MCF 10A (cell line): ENCODE results near the gene LRMDA. TPM values are rescaled to one million over a fixed set of nuclear protein-coding genes. Genes with fewer than 3 reads are reported as not detected.

ENCODE experiments used
- BruUV-seq: library from RNA; stranded (reverse); fragments of 400-500 nt; replicated peaks from 2 replicates; lab custom pipeline; 2021; lab: Mats Ljungman, UMichigan
- CTCF ChIA-PET: fragments of 300-600 bp; sonication (Branson Sonifier 250); formaldehyde crosslinking; extraction: SDS; loops from one replicate; lab custom pipeline; 2021; ENCODE audit warnings: antibody characterized with exemption, inconsistent platforms; lab: Yijun Ruan, JAX
- POLR2A ChIA-PET: fragments of 300-600, 350-650 bp; sonication (Branson Sonifier 250); formaldehyde crosslinking; extraction: SDS; loops from one replicate; lab custom pipeline; 2020; ENCODE audit warnings: antibody characterized with exemption, inconsistent platforms; lab: Yijun Ruan, JAX
- DNase-seq: peaks from one replicate; pipeline ENCODE4 v3.0.0-alpha.2; 2018; ENCODE audit not compliant: unreplicated experiment
- H3K27ac Mint-ChIP-seq: one replicate; pipeline ENCODE4 v1.8.0; 2022; ENCODE audit warnings: mild to moderate bottlenecking, low read depth, mixed read lengths; ENCODE audit not compliant: unreplicated experiment
- H3K27me3 Mint-ChIP-seq: one replicate; pipeline ENCODE4 v1.8.0; 2022; ENCODE audit warnings: mixed read lengths; ENCODE audit not compliant: insufficient read depth, unreplicated experiment
- H3K36me3 Mint-ChIP-seq: one replicate; pipeline ENCODE4 v1.8.0; 2022; ENCODE audit warnings: mild to moderate bottlenecking, moderate library complexity, mixed read lengths; ENCODE audit not compliant: insufficient read depth, unreplicated experiment
- H3K4me1 Mint-ChIP-seq: one replicate; pipeline ENCODE4 v1.8.0; 2022; ENCODE audit warnings: mixed read lengths; ENCODE audit not compliant: insufficient read depth, unreplicated experiment
- H3K4me3 Mint-ChIP-seq: one replicate; pipeline ENCODE4 v1.8.0; 2022; ENCODE audit warnings: mild to moderate bottlenecking, moderate library complexity, mixed read lengths; ENCODE audit not compliant: unreplicated experiment
- H3K9me3 Mint-ChIP-seq: one replicate; pipeline ENCODE4 v1.8.0; 2022; ENCODE audit warnings: mixed read lengths; ENCODE audit not compliant: unreplicated experiment
- CTCF ChIP-seq: fragments of 200-600 bp; IDR thresholded peaks from one replicate; pipeline ENCODE4 v1.8.0; 2022; ENCODE audit warnings: antibody characterized with exemption, mild to moderate bottlenecking; ENCODE audit not compliant: unreplicated experiment
- intact Hi-C: fragments of 100-400 bp; cut with micrococcal nuclease; formaldehyde crosslinking; loops from 2 replicates; pipeline ENCODE4 v1.14.1; 2022
- total RNA-seq: library from RNA; stranded (reverse); gene quantifications from 2 replicates; pipeline ENCODE4 v1.2.3, GENCODE V29; 2022

Gene LRMDA
- total RNA-seq, 1 experiment from 2014 or later, result not detected

DNA sequence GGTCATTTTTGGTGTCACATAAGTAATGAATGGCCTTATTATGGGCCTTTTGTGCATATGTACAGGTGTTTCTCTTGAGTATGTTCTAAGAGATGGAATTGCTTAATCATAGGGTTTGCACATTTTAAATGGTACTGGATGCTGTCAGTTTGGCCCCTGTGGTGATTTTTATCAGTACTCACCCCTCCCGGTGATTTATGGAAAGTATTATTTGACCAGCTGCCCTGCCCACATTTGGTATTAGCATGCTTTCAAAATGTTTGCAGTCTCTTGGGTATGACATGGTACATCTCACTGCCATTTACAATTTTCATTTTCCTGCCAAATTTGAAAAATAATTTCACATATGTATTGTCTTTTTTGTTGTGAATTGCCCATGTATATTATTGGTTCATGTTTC is 427.7 kb downstream of the LRMDA start:
- ChIA-PET CTCF (no interaction called here), POLR2A (no interaction called here)
- H3K4me3 Mint-ChIP-seq, result no peak overlapping the region
- no peak for DNase-seq
- H3K36me3 Mint-ChIP-seq, result no peaks in the 10 kb centered on the region
- no TSS peak for BruUV-seq
- intact Hi-C loops, result no loop called here
- H3K27ac Mint-ChIP-seq, result no peak overlapping the region
- TF ChIP-seq CTCF, result no peak
- H3K9me3 Mint-ChIP-seq, result no peaks in the 10 kb centered on the region
- H3K4me1 Mint-ChIP-seq, result no peaks in the 10 kb centered on the region
- H3K27me3 Mint-ChIP-seq, result no peaks in the 10 kb centered on the region

DNA sequence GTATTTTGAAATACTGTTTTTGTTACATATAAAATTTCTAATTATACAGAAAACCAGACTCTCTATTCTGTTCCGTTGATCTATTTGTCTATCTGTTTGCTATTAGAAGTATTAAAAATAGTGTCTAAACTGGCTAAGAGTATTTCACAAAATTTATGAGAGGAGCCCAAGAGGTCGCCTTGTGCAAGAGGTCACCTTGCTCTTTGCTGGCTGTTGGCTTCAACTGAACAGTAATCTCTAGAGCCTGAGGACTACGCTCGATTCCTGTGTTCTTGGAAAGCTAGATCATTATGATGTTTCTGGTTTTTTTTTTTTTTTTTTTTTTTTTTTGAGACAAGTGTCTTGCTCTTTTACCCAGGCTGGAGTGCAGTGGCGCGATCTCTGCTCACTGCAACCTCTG is 428.6 kb downstream of the LRMDA start:
- DNase-seq, result no peak
- no peak for TF ChIP-seq CTCF
- ChIA-PET CTCF (no interaction called here), POLR2A (no interaction called here)
- Mint-ChIP-seq H3K9me3 (no peaks in the 10 kb centered on the region), H3K36me3 (no peaks in the 10 kb centered on the region), H3K27me3 (no peaks in the 10 kb centered on the region), H3K4me3 (no peak overlapping the region), H3K27ac (no peak overlapping the region), H3K4me1 (no peaks in the 10 kb centered on the region)
- no TSS peak for BruUV-seq
- intact Hi-C loops, result no loop called here

- ChIA-PET CTCF (interaction anchor here (0.7 kb wide), 1 partner anchor 48 kb away, joined by 4 read pairs; no protein-coding TSS in a partner anchor), POLR2A (no interaction called here)
- no peak for DNase-seq
- no peaks in the 10 kb centered on the region for H3K4me1 Mint-ChIP-seq
- no peak for TF ChIP-seq CTCF
- no TSS peak for BruUV-seq
- H3K36me3 Mint-ChIP-seq, result no peaks in the 10 kb centered on the region
- no peaks in the 10 kb centered on the region for H3K27me3 Mint-ChIP-seq
- H3K4me3 Mint-ChIP-seq, result no peak overlapping the region
- intact Hi-C loops, result no loop called here
- H3K27ac Mint-ChIP-seq, result no peak overlapping the region
- H3K9me3 Mint-ChIP-seq, result no peaks in the 10 kb centered on the region
Measured at GRCh38 chr10:75861582-75861981, 430.2 kb downstream of the LRMDA start.

DNA sequence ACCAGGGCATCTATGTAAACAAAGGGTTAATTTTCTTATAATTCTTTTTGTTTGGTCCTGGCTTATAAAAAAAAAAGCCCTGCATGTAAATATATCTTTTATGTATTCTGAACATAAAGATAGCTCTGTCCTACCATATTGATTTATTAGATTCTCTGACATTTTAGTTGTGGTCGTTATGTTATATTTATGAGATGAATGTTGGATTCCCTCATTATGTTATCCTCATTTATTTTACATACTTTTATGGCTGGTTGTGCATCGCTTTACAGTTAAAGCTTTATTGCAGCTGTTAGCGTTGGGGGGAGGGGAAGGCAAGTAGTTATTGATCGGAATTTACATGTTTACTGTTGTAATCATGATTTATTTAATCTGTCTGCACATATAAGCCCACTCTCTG is 431.5 kb downstream of the LRMDA start:
- Mint-ChIP-seq H3K36me3 (no peaks in the 10 kb centered on the region), H3K27me3 (no peaks in the 10 kb centered on the region), H3K4me3 (no peak overlapping the region), H3K9me3 (no peaks in the 10 kb centered on the region), H3K27ac (no peak overlapping the region), H3K4me1 (no peaks in the 10 kb centered on the region)
- intact Hi-C loops, result no loop called here
- no peak for TF ChIP-seq CTCF
- ChIA-PET CTCF (no interaction called here), POLR2A (interaction anchor here (0.6 kb wide), 1 partner anchor 100 kb away, joined by 3 read pairs; no protein-coding TSS in a partner anchor)
- no TSS peak for BruUV-seq
- no peak for DNase-seq
